ENCODE data around the gene MAMLD1.

Gene MAMLD1

GRCh38 chrX:150504397-150505182, 141.5 kb downstream of the MAMLD1 start:
- DNase-seq (ENCODE audit: low read depth), result no peak
- no peak overlapping the region for H3K4me3 ChIP-seq (ENCODE audit: low read length)
- TF ChIP-seq, protein P1, sequence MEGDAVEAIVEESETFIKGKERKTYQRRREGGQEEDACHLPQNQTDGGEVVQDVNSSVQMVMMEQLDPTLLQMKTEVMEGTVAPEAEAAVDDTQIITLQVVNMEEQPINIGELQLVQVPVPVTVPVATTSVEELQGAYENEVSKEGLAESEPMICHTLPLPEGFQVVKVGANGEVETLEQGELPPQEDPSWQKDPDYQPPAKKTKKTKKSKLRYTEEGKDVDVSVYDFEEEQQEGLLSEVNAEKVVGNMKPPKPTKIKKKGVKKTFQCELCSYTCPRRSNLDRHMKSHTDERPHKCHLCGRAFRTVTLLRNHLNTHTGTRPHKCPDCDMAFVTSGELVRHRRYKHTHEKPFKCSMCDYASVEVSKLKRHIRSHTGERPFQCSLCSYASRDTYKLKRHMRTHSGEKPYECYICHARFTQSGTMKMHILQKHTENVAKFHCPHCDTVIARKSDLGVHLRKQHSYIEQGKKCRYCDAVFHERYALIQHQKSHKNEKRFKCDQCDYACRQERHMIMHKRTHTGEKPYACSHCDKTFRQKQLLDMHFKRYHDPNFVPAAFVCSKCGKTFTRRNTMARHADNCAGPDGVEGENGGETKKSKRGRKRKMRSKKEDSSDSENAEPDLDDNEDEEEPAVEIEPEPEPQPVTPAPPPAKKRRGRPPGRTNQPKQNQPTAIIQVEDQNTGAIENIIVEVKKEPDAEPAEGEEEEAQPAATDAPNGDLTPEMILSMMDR (conservative IDR thresholded peaks at IDR 0.05; ENCODE audit: low read depth, low read length), result no peak

- no peak for DNase-seq (ENCODE audit: low read depth)
- no peak overlapping the region for H3K4me3 ChIP-seq (ENCODE audit: low read length)
- TF ChIP-seq, protein P1 (conservative IDR thresholded peaks at IDR 0.05; ENCODE audit: low read depth, low read length), result no peak
Observed at GRCh38 chrX:150506020-150506419, 142.9 kb downstream of the MAMLD1 start.

DNA sequence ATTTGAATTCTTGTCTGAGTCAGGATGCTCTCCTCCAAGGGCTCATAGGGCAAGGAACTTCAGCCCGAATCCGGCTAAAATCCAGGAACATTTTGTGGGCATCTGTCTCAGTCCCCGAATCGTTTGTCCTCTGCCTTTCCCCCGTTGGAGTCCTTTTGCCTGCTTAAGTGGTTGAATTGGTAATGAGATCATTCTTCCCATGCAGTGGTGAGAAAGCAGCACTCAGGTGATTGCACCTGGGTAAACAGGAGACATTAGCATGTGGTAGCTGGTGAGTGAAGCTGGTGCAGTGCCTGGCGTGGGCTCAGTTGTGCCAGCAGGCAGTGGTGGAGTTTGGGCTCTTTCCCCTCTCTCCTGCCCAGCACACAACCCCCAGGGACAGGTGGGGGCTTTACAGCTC, 143.4 kb downstream of the MAMLD1 start:
- DNase-seq (ENCODE audit: low read depth), result no peak
- no peak overlapping the region for H3K4me3 ChIP-seq (ENCODE audit: low read length)
- TF ChIP-seq, protein P1 (conservative IDR thresholded peaks at IDR 0.05; ENCODE audit: low read depth, low read length), result no peak

DNA sequence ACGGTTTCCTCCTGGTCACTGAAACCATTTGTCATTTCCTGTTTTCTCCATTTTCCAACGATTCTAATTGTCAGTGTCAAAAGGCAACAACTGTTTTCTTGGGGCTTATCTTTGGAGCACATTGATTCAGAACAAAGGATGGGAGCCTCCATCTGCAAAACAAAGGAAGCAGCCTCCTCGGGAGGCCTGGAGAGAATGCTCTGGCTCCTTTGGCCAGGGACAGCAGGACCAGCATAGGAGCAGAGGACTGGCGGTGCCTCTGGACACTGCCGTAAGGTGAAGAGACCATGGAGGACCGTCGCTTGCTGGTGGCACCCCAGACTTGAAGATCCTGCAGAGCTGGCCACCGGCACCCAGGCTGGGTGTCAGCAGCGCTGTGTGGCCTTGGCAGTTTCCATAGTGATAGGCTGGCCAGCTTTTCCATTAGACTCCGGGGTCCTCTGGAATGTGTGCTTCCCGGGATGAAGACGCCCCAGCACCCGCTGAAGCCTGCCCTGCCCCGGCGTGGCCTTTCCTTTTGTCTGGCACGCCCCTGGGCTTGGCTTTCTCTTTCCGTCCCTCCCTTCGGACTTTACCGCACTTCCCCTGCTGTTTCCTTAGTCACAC, 144.2 kb downstream of the MAMLD1 start:
- DNase-seq (ENCODE audit: low read depth), result no peak
- H3K4me3 ChIP-seq (ENCODE audit: low read length), result no peak overlapping the region
- TF ChIP-seq, protein P1 (conservative IDR thresholded peaks at IDR 0.05; ENCODE audit: low read depth, low read length), result no peak

DNA sequence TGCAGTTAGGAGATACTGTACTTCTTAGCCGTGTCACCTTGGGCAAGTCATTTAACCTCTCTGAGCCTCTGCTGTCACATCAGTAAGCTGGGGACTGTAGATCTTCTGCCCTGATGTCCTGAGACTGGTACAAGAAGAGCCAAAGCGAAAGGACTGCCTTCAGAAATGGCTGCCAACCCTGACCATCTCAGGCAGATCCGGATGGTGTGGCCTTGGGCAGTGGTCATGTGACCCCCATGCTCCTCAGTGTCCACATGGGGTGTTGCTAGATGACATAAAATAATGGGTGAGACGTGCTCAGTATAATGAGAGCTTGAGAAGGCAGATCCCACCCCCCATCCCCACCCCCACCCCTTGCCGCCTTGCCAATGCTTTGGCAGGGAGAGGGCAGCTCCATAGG, 144.9 kb downstream of the MAMLD1 start:
- no peak for DNase-seq (ENCODE audit: low read depth)
- no peak overlapping the region for H3K4me3 ChIP-seq (ENCODE audit: low read length)
- TF ChIP-seq, protein P1 (conservative IDR thresholded peaks at IDR 0.05; ENCODE audit: low read depth, low read length), result no peak

DNA sequence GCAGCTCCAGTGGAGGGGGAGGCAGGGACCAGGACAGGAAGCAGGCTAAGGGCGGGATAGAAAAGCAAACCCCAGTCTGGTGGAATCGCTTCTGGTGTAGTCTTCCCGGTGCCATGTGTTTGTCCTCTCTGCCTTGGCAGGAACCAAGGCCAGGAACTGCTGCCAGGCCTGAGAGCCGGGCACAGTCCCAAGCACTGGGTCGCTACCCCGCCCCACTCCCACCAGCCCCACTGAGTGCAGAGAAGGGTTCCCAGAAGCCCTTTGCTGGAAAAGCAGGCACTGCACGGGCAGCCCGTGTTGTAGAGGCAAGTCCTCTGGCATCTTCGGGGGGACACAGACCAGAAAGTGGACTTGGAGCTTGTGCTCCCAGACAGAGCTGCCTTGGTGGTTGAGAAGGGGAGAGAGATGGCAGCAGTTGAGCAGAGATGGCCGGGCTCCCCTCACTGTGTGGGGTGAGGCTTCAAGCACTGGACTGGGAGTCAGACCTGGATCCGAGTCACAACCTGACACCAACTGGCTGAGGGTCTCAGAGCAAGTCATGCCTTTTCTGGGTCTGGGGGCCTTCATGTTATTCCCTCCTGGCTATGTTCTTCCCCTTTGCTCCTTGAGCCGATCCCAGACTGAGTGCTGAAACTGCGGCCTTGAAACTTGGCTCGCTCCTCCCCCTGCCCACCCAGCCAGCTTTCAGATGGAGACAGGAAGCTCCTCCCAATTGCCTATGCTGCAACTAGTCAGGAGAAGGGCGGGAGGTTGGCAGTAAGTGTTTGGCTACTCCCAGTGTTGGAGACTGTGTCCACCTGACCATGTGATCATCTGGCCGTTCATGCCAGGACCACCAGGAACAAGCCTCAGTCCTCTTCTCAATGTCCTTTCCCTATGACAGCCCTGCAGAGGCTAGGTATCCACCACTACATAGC, 145.6 kb downstream of the MAMLD1 start:
- no peak overlapping the region for H3K4me3 ChIP-seq (ENCODE audit: low read length)

More for the DNA sequence above, 145.6 kb downstream of the MAMLD1 start:
- TF ChIP-seq, protein P1 (conservative IDR thresholded peaks at IDR 0.05; ENCODE audit: low read depth, low read length), result no peak
- no peak for DNase-seq (ENCODE audit: low read depth)
